Measurements from ENCODE around the gene PHLPP1. TPM values are rescaled to one million over a fixed set of nuclear protein-coding genes. Genes with fewer than 3 reads are reported as not detected.

PHLPP1 gene
- total RNA-seq, 1 donor: 7.2 TPM

- TF ChIP-seq CTCF (IDR thresholded peaks at IDR 0.05; ENCODE audit: insufficient read depth, low read length): no peak
Measured at GRCh38 chr18:62771494-62772270, 56.3 kb downstream of the PHLPP1 start.

GRCh38 chr18:62772860-62773584 lies 57.7 kb downstream of the PHLPP1 start:
- H3K4me3 ChIP-seq (ENCODE audit: low read depth, low read length): no peak overlapping the region
- DNase-seq (ENCODE audit: low read depth): no peak
- no peak for TF ChIP-seq CTCF (IDR thresholded peaks at IDR 0.05; ENCODE audit: insufficient read depth, low read length)

More at GRCh38 chr18:62771494-62772270, 56.3 kb downstream of the PHLPP1 start:
- DNase-seq (ENCODE audit: low read depth): no peak
- no peak overlapping the region for H3K4me3 ChIP-seq (ENCODE audit: low read depth, low read length)

GRCh38 chr18:62773691-62774090 lies 58.4 kb downstream of the PHLPP1 start:
- no peak for DNase-seq (ENCODE audit: low read depth)
- no peak for TF ChIP-seq CTCF (IDR thresholded peaks at IDR 0.05; ENCODE audit: insufficient read depth, low read length)
- H3K4me3 ChIP-seq (ENCODE audit: low read depth, low read length): no peak overlapping the region

GRCh38 chr18:62776024-62776570 lies 60.8 kb downstream of the PHLPP1 start:
- peak; percentile 21 for DNase-seq (ENCODE audit: low read depth)
- no peak overlapping the region for H3K4me3 ChIP-seq (ENCODE audit: low read depth, low read length)
- no peak for TF ChIP-seq CTCF (IDR thresholded peaks at IDR 0.05; ENCODE audit: insufficient read depth, low read length)

- no peak for TF ChIP-seq CTCF (IDR thresholded peaks at IDR 0.05; ENCODE audit: insufficient read depth, low read length)
- DNase-seq (ENCODE audit: low read depth): no peak
- no peak overlapping the region for H3K4me3 ChIP-seq (ENCODE audit: low read depth, low read length)
Measured at GRCh38 chr18:62777814-62778213, 62.5 kb downstream of the PHLPP1 start.

- TF ChIP-seq CTCF (IDR thresholded peaks at IDR 0.05; ENCODE audit: insufficient read depth, low read length): no peak
- H3K4me3 ChIP-seq (ENCODE audit: low read depth, low read length): no peak overlapping the region
- DNase-seq (ENCODE audit: low read depth): no peak
Measured at GRCh38 chr18:62778976-62779869, 63.9 kb downstream of the PHLPP1 start.
